ENCODE measurements around the gene DRAXIN. TPM values are rescaled to one million over a fixed set of nuclear protein-coding genes. Genes with fewer than 3 reads are reported as not detected.

DRAXIN gene
- polyA plus RNA-seq, 1 donor (not counting 4 experiments of a cell fraction or from before 2014, with no cell fraction given) = not detected

DNA sequence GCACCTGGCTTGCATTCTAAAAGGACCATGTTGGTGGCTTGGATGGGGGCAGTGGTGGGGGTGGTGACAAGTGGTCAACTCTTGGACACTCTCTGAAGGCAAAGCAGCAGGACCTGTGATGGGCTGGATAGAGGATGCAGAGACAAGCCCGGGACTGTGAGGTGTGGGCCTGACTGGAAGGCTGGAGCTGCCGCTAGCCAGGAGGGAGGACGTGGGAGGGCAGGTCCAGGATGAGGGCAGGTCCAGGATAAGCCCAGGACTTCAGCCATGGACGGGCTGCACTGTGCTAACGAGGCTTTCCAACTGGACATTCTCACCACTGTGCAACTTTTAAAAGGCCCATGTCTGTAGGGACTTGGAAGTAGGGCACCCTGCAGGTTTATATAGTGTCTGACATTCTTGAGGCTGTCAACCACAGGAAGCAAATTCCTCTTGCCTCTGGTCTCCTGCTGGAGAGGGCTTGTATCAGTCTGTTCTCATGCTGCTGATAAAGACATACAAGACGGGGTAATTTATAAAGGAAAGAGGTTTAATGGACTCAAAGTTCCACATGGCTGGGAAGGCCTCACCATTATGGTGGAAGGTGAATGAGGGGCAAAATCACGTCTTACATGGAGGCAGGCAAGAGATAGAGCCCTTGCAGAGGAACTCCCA, 62.2 kb downstream of the DRAXIN start:
- Histone ChIP-seq H3K27me3 (ENCODE audit: control insufficient read depth, extremely low read depth, insufficient read depth, low read length) (no peaks in the 10 kb centered on the region), H3K36me3 (ENCODE audit: control insufficient read depth in 2 of 2, extremely low read depth in 1 of 2, insufficient read depth in 2 of 2, low read length in 2 of 2) (peaks cover 7 to 20% of the 10 kb centered on the region in 2 experiments), H3K4me3 (ENCODE audit: control insufficient read depth in 2 of 3, extremely low read depth in 1 of 3, insufficient read depth in 2 of 3, low read depth in 1 of 3, low read length in 3 of 3) (no peak overlapping the region), H2AFZ (ENCODE audit: control insufficient read depth, low read length) (no peak overlapping the region), H4K20me1 (ENCODE audit: control insufficient read depth, extremely low read depth, insufficient read depth, low read length) (no peaks in the 10 kb centered on the region), H3K4me2 (ENCODE audit: control insufficient read depth, extremely low read depth, insufficient read depth, low read depth, low read length) (no peak overlapping the region), H3K9ac (ENCODE audit: control insufficient read depth, extremely low read depth, insufficient read depth, low read length) (no peak overlapping the region), H3K79me2 (ENCODE audit: control insufficient read depth, insufficient read depth, low read length) (no peaks in the 10 kb centered on the region), H3K4me1 (ENCODE audit: control insufficient read depth, extremely low read depth, insufficient read depth, low read length) (peaks cover 6% of the 10 kb centered on the region), H3K9me1 (ENCODE audit: control insufficient read depth, extremely low read depth, insufficient read depth, low read length) (no peaks in the 10 kb centered on the region), H3K9me3 (ENCODE audit: control insufficient read depth, low read depth, low read length) (no peaks in the 10 kb centered on the region), H3K27ac (ENCODE audit: control insufficient read depth, insufficient read depth, low read length) (no peak overlapping the region)
- DNase-seq (ENCODE audit: low read depth, low spot score) = no peak
- TF ChIP-seq, protein P1, sequence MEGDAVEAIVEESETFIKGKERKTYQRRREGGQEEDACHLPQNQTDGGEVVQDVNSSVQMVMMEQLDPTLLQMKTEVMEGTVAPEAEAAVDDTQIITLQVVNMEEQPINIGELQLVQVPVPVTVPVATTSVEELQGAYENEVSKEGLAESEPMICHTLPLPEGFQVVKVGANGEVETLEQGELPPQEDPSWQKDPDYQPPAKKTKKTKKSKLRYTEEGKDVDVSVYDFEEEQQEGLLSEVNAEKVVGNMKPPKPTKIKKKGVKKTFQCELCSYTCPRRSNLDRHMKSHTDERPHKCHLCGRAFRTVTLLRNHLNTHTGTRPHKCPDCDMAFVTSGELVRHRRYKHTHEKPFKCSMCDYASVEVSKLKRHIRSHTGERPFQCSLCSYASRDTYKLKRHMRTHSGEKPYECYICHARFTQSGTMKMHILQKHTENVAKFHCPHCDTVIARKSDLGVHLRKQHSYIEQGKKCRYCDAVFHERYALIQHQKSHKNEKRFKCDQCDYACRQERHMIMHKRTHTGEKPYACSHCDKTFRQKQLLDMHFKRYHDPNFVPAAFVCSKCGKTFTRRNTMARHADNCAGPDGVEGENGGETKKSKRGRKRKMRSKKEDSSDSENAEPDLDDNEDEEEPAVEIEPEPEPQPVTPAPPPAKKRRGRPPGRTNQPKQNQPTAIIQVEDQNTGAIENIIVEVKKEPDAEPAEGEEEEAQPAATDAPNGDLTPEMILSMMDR (optimal IDR thresholded peaks at IDR 0.05 in 1 of 3, IDR thresholded peaks at IDR 0.05 in 1 of 3, conservative IDR thresholded peaks at IDR 0.05 in 1 of 3; ENCODE audit: extremely low read depth in 1 of 3, insufficient read depth in 2 of 3, low read length in 3 of 3) = no peak
- TF ChIP-seq EZH2 (IDR thresholded peaks at IDR 0.05; ENCODE audit: low read length) = no peak
- dilution Hi-C loops (cut with MboI; ENCODE audit: extremely low pct_ligation_motif_present, low sequenced_read_pairs) = no loop called here
- no peak for FAIRE-seq

DNA sequence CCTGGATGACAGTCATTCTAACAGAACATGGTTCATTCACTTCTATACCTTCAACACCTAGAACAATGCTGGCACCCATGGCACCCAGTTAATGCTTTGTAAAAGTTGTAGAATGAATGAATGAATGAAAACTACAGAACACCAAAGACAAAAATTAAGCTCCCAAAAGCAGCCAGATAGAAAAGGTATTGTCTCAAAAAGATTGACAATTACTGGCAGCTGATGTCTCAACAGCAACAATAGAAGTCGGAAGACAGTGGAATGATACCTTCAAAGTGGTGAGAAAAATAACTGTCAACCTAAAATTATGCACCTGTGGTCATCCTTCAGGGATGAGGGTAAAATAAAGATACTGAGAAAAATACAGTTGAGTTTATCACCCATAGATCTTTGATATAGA, 65.5 kb downstream of the DRAXIN start:
- Histone ChIP-seq H2AFZ (ENCODE audit: control insufficient read depth, low read length) (no peak overlapping the region), H3K9ac (ENCODE audit: control insufficient read depth, extremely low read depth, insufficient read depth, low read length) (no peak overlapping the region), H4K20me1 (ENCODE audit: control insufficient read depth, extremely low read depth, insufficient read depth, low read length) (no peaks in the 10 kb centered on the region), H3K9me3 (ENCODE audit: control insufficient read depth, low read depth, low read length) (no peaks in the 10 kb centered on the region), H3K9me1 (ENCODE audit: control insufficient read depth, extremely low read depth, insufficient read depth, low read length) (no peaks in the 10 kb centered on the region), H3K27ac (ENCODE audit: control insufficient read depth, insufficient read depth, low read length) (no peak overlapping the region), H3K4me1 (ENCODE audit: control insufficient read depth, extremely low read depth, insufficient read depth, low read length) (no peaks in the 10 kb centered on the region), H3K79me2 (ENCODE audit: control insufficient read depth, insufficient read depth, low read length) (no peaks in the 10 kb centered on the region), H3K36me3 (ENCODE audit: control insufficient read depth in 2 of 2, extremely low read depth in 1 of 2, insufficient read depth in 2 of 2, low read length in 2 of 2) (no peaks in the 10 kb centered on the region), H3K4me2 (ENCODE audit: control insufficient read depth, extremely low read depth, insufficient read depth, low read depth, low read length) (no peak overlapping the region), H3K4me3 (ENCODE audit: control insufficient read depth in 2 of 3, extremely low read depth in 1 of 3, insufficient read depth in 2 of 3, low read depth in 1 of 3, low read length in 3 of 3) (no peak overlapping the region), H3K27me3 (ENCODE audit: control insufficient read depth, extremely low read depth, insufficient read depth, low read length) (peaks cover 6% of the 10 kb centered on the region)
- dilution Hi-C loops (cut with MboI; ENCODE audit: extremely low pct_ligation_motif_present, low sequenced_read_pairs) = no loop called here
- no peak for TF ChIP-seq EZH2 (IDR thresholded peaks at IDR 0.05; ENCODE audit: low read length)
- TF ChIP-seq, protein P1 (optimal IDR thresholded peaks at IDR 0.05 in 1 of 3, IDR thresholded peaks at IDR 0.05 in 1 of 3, conservative IDR thresholded peaks at IDR 0.05 in 1 of 3; ENCODE audit: extremely low read depth in 1 of 3, insufficient read depth in 2 of 3, low read length in 3 of 3) = no peak
- DNase-seq (ENCODE audit: low read depth, low spot score) = no peak
- no peak for FAIRE-seq
